MM.1S (cell line): ENCODE data around the gene CSTA.

Source experiments
- EZH2 ChIP-seq: fragments of 300-600 bp; sonication (generic); optimal IDR thresholded peaks from 2 replicates; pipeline ENCODE3; 2017; ENCODE audit warnings: low read depth, mild to moderate bottlenecking, antibody characterized with exemption, low read length, mixed read lengths
- EZH2phosphoT487 ChIP-seq: fragments of 300-600 bp; sonication (generic); IDR thresholded peaks from 2 replicates; pipeline ENCODE4 v1.6.1; 2018; ENCODE audit warnings: antibody characterized with exemption, low read length
- TF ChIP-seq, protein P1 (sequence below): fragments of 300-600 bp; sonication (generic); IDR thresholded peaks from 2 replicates; pipeline ENCODE4 v1.5.1; 2016; ENCODE audit warnings: antibody characterized with exemption, low read length, mixed read lengths

DNA sequence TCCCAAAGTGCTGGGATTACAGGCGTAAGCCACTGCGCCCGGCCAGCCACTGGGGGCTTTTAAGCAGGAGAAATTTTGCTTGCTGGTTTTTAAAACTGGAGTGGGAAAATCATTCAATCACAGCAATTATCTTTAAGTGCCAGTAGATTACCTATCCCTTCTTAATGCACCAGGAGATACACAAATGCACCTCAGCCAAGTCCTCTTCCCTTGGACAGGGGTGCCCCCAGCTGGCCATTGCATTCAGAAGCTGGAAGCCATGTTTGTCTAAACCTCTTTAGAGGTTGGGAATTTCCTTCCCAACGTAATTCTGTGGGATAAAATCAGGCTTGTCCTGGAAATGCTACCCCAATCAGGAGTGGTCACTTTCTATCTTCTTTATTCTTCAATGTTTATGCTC lies 31.4 kb downstream of the CSTA start:
- TF ChIP-seq, protein P1, sequence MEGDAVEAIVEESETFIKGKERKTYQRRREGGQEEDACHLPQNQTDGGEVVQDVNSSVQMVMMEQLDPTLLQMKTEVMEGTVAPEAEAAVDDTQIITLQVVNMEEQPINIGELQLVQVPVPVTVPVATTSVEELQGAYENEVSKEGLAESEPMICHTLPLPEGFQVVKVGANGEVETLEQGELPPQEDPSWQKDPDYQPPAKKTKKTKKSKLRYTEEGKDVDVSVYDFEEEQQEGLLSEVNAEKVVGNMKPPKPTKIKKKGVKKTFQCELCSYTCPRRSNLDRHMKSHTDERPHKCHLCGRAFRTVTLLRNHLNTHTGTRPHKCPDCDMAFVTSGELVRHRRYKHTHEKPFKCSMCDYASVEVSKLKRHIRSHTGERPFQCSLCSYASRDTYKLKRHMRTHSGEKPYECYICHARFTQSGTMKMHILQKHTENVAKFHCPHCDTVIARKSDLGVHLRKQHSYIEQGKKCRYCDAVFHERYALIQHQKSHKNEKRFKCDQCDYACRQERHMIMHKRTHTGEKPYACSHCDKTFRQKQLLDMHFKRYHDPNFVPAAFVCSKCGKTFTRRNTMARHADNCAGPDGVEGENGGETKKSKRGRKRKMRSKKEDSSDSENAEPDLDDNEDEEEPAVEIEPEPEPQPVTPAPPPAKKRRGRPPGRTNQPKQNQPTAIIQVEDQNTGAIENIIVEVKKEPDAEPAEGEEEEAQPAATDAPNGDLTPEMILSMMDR: peak; percentile 29
- TF ChIP-seq EZH2phosphoT487: no peak
- TF ChIP-seq EZH2: no peak
